GM12801 (cell line): ENCODE measurements around the gene OVOL2.

Source experiments
- TF ChIP-seq, protein P1 (sequence below): IDR thresholded peaks from one replicate; pipeline ENCODE4 v1.5.1; 2011; ENCODE audit warnings: control low read depth; ENCODE audit not compliant: insufficient read length; ENCODE audit errors: extremely low read depth

The OVOL2 gene

DNA sequence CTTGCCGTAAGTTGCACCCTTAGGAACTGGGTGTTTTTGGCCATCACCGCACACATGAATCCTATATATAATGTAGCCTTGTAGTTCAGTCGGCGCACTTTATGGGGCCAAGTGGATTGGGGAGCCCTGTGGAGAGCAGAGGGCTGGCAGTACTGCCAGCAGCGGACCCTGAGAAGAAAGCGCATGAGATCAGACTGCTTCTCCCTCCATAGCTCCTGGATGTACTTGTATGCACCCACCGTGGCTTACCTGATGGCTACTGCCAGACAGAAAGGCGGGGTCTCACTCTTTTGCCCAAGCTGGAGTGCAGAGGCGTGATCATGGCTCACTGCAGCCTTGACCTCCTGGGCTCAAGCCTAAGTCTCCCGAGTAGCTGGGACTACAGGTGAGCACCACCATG lies 32.8 kb upstream of the OVOL2 start:
- TF ChIP-seq, protein P1, sequence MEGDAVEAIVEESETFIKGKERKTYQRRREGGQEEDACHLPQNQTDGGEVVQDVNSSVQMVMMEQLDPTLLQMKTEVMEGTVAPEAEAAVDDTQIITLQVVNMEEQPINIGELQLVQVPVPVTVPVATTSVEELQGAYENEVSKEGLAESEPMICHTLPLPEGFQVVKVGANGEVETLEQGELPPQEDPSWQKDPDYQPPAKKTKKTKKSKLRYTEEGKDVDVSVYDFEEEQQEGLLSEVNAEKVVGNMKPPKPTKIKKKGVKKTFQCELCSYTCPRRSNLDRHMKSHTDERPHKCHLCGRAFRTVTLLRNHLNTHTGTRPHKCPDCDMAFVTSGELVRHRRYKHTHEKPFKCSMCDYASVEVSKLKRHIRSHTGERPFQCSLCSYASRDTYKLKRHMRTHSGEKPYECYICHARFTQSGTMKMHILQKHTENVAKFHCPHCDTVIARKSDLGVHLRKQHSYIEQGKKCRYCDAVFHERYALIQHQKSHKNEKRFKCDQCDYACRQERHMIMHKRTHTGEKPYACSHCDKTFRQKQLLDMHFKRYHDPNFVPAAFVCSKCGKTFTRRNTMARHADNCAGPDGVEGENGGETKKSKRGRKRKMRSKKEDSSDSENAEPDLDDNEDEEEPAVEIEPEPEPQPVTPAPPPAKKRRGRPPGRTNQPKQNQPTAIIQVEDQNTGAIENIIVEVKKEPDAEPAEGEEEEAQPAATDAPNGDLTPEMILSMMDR = no peak

DNA sequence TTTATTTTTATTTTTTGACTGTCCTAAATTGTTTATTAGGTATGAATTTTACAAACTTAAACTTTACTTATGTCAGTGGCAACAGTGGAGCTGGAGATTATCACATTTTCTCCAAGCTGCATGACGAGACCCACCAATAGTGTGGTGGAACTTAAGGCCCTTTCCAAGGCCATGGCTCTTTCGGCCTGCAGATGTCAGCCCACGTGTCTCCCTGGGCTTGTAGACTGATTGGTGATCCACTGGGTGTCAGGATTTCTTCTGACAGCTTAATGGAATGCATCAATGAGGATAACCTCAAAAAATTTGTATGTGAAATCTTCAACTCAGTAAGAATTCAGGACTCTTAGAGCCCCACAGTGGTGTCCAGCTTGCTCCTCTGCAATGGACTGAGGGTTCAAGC lies 32.3 kb upstream of the OVOL2 start:
- TF ChIP-seq, protein P1 = no peak

- TF ChIP-seq, protein P1 = no peak
Measured at GRCh38 chr20:18087054-18087453, 29.3 kb upstream of the OVOL2 start.

DNA sequence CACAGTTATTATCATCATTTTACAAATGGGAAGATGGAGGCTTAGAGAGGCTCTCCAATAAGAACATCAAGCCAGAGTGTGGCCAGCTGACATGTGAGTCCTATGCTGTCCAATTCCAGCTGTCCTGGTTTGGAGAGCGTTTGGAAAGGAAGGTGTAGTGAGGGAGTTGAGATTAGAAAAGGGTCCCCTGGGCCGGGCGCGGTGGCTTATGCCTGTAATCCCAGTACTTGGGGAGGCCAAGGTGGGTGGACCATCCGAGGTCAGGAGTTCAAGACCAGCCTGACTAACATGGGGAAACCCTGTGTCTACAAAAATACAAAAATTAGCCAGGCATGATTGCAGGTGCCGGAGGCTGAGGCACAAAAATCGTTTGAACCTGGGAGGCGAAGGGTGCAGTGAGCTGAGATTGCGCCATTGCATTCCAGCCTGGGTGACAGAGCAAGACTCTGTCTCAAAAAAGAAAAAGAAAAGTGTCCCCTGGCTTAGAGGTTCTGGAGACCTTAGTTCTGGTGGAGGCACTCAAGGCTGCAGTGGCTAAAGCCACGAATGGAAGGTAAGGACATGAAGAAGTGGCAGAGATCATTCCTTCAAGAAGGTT lies 22.1 kb upstream of the OVOL2 start:
- TF ChIP-seq, protein P1 = no peak

DNA sequence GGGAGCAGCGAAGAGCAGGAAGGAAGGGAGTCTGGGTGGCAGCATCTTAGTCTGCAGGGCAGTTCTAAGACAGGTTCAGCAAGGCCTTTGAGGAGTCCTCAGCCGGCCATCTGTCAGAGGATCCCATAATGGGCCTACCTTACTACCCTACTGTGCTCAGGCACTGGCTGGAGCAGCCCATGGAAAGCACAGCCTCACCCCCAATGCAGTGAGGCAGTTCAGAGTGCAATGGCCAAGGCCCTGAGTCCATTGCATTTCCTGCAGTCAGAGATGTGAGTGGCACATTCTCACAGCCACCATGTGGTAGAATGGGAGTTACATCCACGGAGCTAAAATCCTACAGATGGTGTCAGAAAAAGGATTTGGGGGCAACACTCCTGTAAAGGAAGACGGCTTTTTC lies 19.4 kb upstream of the OVOL2 start:
- TF ChIP-seq, protein P1 = no peak

DNA sequence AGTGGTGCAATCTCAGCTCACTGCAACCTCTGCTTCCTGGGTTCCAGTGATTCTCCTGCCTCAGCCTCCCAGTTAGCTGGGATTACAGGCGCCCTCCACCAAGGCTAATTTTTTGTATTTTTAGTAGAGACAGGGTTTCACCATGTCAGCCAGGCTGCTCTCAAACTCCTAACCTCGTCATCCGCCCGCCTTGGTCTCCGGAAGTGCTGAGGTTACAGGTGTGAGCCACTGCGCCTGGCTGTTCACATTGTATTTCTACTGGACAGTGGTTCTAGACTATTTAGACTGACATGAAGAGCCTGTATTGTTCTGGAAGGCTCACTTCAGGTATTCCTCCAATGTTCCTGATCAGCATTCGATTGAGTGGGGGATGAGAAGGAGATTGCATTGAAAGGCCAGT lies 14.8 kb upstream of the OVOL2 start:
- TF ChIP-seq, protein P1 = no peak

- TF ChIP-seq, protein P1 = no peak
Measured at GRCh38 chr20:18066421-18067333, 9.0 kb upstream of the OVOL2 start.
